ENCODE measurements around the gene GRB10.

Gene GRB10

DNA sequence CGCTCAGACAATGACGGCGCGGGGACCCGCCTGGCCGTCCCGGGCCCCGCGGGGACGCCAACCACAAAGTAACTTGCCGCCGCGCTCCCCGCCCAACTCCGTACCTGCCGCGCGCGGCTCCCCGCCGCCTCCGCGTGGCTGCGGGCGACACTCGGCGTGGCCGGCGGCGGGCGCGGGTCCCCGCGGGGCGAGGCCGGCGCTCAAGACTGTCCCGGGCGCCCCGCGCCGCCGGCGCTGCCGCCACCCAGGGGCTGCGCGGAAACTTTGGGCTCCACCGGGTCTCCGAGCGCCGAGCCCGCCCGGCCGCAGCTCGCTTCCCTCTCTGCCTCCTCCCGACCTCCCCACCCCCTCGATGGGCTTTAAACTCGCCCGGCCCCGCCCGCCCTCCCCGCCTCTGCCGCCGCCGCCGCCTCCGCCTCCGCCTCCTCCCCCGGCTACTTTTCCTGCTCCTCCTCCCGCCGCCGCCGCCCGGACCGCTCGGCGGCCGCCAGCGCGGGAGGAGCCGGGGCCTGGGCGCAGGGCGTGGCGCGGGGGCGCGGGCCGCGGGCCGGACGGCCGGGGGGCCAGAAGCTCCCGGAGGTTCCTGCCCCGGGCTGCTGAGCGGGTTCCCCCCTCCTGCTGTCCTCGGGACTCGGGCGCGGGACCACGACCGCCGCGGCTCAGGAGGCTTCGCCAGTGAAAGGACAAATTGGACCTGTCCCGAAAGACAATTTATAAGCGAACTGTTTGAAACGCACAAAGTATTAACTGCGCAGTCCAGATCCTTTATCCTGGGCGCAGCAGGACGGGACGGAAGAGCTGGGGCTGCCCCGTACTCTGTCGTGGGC, 10.6 kb upstream of the GRB10 start:
- Mint-ChIP-seq H3K36me3 (ENCODE audit: low read depth) (no peaks in the 10 kb centered on the region), H3K27ac (no peak overlapping the region), H3K9me3 (peaks cover 2% of the 10 kb centered on the region), H3K27me3 (peaks cover 61% of the 10 kb centered on the region), H3K4me3 (peak overlapping the region; percentile 62), H3K4me1 (ENCODE audit: low read depth) (peaks cover 4% of the 10 kb centered on the region)

DNA sequence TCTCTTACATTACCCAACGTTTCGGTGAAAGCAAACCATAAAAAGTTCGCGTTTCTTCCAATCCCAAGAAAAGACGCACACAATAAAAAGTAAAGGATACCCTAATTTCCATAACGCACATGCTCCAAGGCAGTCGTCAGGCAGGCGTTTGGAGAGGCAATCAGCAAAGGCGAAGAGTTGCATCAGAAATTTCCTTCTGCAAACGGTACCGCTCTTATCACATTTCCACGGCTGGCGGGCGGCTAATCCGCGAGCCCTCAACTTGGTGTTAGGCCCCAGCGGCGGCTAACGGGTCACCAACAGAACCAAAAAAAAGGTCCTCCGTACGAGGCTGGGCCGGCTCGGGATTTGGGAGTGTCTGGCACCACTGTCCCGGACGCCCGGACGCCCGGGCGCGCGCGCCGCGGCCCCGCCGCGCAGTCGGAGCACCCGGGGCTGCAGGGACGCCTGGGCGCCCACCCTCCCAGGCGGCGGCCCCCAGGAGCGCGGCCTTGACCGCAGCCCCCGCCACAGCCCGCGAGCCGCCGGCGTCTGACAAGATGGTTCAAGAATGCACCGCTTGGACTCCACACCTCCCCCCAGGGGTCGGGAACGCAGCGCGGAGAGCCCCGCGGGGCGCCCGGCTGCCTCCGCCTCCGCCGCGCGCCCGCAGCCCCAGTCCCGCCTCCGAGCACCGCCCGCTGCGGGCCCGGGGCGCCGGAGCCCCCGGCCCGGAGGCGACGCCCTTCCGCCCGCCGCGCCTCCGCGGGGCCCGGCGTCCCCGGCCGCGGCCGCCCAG, 9.8 kb upstream of the GRB10 start:
- H3K27me3 Mint-ChIP-seq, result peaks cover 60% of the 10 kb centered on the region
- peaks cover 4% of the 10 kb centered on the region for H3K9me3 Mint-ChIP-seq
- H3K4me3 Mint-ChIP-seq, result peak overlapping the region; percentile 79
- no peaks in the 10 kb centered on the region for H3K36me3 Mint-ChIP-seq (ENCODE audit: low read depth)
- H3K4me1 Mint-ChIP-seq (ENCODE audit: low read depth), result peaks cover 4% of the 10 kb centered on the region
- H3K27ac Mint-ChIP-seq, result peak overlapping the region; percentile 70

DNA sequence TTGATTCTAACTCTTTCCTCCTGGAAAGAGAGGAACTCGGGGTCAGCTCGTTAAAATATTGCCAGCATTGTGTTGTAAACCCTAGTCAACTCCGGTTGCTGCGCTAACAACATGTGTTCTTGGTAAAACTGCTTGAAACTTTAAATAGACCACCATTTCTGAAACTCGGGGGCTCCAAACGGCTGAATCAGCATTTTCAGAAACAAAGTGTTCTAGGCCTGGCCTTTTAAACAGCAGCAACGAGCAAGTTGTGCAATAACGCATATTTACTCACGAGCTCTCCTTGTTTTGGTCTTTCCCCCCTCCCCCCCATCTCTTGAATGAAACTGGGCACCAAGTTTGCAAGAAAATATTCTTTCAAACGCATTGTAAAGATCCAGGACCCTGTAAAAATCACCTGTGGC, 9.2 kb upstream of the GRB10 start:
- H3K4me1 Mint-ChIP-seq (ENCODE audit: low read depth), result peaks cover 4% of the 10 kb centered on the region

DNA sequence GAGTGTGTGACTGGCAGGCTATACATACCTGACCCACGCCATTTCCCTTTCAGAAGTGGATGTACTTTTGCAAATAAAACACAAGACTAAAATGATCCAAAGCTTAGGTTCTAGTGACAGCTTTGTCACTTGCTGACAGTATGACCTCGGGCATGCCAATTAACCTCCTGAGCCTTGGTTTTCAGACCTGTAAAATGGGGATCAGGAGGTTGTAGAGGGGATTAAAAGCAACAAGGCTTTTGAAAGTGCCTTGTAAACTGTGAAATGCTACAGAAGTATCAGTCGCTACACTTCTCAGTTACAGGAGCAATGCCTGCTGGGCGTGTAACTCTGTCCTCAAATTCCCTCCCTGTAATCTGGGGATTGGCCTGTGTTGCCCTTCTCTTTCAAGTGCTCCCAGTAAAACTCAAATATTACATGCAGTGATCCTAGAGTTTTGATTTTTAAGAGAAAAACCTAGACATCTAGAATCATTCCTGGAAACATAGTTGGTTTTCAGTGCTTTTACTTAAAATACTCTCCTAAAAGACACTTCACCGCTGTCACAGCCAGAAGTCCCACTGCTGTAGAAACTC, 8.8 kb upstream of the GRB10 start:
- H3K36me3 Mint-ChIP-seq (ENCODE audit: low read depth), result no peaks in the 10 kb centered on the region
- H3K4me3 Mint-ChIP-seq, result peak overlapping the region; percentile 79
- peaks cover 70% of the 10 kb centered on the region for H3K27me3 Mint-ChIP-seq
- peaks cover 9% of the 10 kb centered on the region for H3K9me3 Mint-ChIP-seq
- H3K4me1 Mint-ChIP-seq (ENCODE audit: low read depth), result peaks cover 4% of the 10 kb centered on the region
- no peak overlapping the region for H3K27ac Mint-ChIP-seq

More for the DNA sequence above, 9.2 kb upstream of the GRB10 start:
- Mint-ChIP-seq H3K4me3 (peak overlapping the region; percentile 79), H3K36me3 (ENCODE audit: low read depth) (no peaks in the 10 kb centered on the region), H3K27ac (peak overlapping the region; percentile 70), H3K27me3 (peaks cover 65% of the 10 kb centered on the region), H3K9me3 (peaks cover 5% of the 10 kb centered on the region)

DNA sequence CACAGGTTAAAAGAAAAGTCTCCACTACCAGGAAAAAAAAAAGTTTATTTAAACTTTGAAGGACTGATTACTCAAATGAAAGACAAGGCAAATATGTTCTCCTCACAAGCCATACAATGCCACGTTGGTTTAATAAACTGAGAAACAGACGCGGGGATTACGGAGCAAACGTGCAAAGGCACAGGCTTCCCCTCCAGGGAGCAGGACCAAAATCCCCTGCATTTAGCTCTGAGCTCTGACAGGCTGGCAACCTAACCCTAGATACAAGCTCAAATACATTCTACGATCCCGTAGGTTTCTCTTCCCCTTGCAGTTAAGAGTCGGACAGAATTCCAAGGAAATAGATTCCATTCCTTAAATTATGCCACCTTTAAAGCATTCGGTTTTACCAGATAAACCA, 7.7 kb upstream of the GRB10 start:
- Mint-ChIP-seq H3K9me3 (peaks cover 9% of the 10 kb centered on the region), H3K4me1 (ENCODE audit: low read depth) (peaks cover 4% of the 10 kb centered on the region), H3K4me3 (no peak overlapping the region), H3K36me3 (ENCODE audit: low read depth) (no peaks in the 10 kb centered on the region), H3K27ac (no peak overlapping the region), H3K27me3 (peaks cover 74% of the 10 kb centered on the region)

DNA sequence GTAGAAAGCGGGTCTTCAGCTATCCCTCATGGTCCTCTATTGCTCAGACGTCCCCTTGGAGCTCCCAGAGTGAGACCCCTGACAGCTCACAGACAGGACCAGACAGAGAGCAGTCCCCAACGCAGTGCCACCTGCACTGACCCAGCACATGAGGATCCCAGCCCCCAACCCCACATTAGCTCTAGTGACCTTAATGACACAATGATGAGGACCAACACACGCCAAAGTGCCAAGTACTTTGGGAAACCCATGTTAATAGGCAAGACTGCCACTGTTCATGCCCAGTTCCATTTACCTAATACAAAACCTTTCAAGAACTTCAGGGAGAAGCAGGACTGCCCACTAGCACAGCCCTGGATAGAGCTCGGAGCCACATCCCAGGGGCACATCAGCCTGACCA, 5.7 kb upstream of the GRB10 start:
- H3K36me3 Mint-ChIP-seq (ENCODE audit: low read depth), result no peaks in the 10 kb centered on the region
- no peak overlapping the region for H3K4me3 Mint-ChIP-seq
- peaks cover 9% of the 10 kb centered on the region for H3K9me3 Mint-ChIP-seq
- peaks cover 4% of the 10 kb centered on the region for H3K4me1 Mint-ChIP-seq (ENCODE audit: low read depth)
- no peak overlapping the region for H3K27ac Mint-ChIP-seq
- H3K27me3 Mint-ChIP-seq, result peaks cover 69% of the 10 kb centered on the region

DNA sequence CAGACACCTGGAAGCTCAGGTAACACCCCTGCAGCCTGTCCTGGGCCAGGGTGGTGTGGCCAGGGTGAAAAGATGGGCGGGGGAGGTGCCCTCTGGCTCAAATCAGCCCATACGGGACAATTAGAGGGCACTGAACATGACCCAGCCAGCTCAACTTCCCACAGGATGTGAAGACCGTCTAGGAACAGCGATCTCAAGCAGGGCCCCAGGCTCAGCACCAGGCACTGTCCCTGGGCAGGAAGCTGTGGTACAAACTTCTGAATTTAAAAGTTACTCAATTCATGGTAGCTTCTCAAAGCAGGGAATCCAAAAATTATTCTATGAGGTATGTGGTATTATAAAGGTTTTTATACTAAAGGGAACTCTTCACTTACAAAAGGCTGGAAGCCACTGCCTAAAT, 5.1 kb upstream of the GRB10 start:
- Mint-ChIP-seq H3K4me1 (ENCODE audit: low read depth) (peaks cover 4% of the 10 kb centered on the region), H3K36me3 (ENCODE audit: low read depth) (no peaks in the 10 kb centered on the region), H3K4me3 (no peak overlapping the region), H3K27me3 (peaks cover 74% of the 10 kb centered on the region), H3K9me3 (peaks cover 9% of the 10 kb centered on the region), H3K27ac (no peak overlapping the region)

DNA sequence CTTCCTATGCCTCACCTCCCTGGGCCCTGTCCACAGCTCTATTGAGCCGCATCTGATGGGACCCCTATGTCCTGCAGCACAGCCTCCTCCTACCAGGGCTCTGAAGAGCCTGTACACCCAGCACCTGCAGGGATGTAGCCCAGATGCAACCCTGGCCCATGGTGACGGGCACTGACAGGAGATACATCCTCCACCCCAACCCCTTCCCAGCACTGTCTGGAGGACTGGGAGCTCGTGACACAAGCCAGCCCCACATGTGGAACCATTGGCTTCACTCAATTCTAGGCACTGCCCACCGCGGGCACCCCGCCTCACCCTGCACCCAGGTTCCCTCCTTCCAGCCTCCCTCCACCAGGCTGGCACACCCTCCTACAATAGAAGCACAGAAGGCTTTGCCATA, 2.6 kb upstream of the GRB10 start:
- peaks cover 59% of the 10 kb centered on the region for H3K27me3 Mint-ChIP-seq
- H3K4me3 Mint-ChIP-seq, result no peak overlapping the region
- peaks cover 12% of the 10 kb centered on the region for H3K4me1 Mint-ChIP-seq (ENCODE audit: low read depth)
- H3K9me3 Mint-ChIP-seq, result peaks cover 9% of the 10 kb centered on the region
- no peak overlapping the region for H3K27ac Mint-ChIP-seq
- no peaks in the 10 kb centered on the region for H3K36me3 Mint-ChIP-seq (ENCODE audit: low read depth)

DNA sequence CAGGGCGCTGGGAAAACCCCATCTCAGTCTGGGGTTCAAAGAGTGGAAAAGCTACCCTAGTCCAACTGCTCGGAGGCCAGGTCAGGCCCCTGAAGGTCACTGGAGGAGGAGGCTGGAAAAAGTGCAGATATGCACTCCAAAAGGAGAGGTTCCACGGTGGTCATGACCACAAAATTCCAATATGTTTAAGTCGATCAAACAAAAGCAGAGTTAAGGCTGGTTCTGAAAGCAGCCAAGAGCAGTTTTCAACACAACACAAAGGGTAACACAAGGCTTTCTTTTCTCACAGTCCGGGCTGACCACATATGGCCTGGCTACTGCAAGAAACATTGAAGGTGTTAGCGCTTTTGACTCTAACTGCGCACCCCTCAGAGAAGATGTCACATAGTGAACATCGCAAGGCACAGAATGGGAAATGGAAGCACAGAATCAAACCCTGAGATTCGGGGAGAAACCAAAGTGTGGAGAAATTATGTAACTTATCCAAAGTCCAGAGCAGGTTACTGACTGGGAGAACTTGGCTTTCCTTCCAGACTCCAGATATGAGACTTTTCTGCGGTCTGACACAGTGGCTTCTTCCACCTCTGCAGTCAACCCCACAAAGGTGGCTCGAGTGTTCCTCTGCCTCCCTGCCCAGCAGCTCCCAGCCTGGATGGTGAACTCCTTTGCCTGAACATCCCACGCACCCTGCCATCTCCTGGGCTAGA, 1.3 kb upstream of the GRB10 start:
- Mint-ChIP-seq H3K4me3 (no peak overlapping the region), H3K27ac (no peak overlapping the region), H3K9me3 (peaks cover 9% of the 10 kb centered on the region), H3K27me3 (peaks cover 50% of the 10 kb centered on the region), H3K36me3 (ENCODE audit: low read depth) (no peaks in the 10 kb centered on the region), H3K4me1 (ENCODE audit: low read depth) (peaks cover 12% of the 10 kb centered on the region)

DNA sequence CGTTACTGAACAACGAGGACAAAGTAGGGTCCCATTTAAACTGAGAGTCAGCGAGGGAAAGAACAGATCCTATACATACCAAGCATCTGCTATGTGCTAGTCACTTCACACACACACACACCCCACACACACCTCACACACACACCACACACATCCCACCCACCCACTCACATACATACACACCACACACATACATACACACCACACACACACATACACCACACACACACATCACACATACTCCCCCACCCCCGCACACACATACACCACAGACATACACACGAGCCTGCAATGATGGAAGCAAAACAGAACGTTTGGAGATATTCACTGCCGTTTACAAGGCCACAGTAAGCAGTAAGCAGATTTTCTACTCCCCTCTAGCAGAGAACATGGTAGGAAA, 607 bp upstream of the GRB10 start:
- no peak overlapping the region for H3K27ac Mint-ChIP-seq

DNA sequence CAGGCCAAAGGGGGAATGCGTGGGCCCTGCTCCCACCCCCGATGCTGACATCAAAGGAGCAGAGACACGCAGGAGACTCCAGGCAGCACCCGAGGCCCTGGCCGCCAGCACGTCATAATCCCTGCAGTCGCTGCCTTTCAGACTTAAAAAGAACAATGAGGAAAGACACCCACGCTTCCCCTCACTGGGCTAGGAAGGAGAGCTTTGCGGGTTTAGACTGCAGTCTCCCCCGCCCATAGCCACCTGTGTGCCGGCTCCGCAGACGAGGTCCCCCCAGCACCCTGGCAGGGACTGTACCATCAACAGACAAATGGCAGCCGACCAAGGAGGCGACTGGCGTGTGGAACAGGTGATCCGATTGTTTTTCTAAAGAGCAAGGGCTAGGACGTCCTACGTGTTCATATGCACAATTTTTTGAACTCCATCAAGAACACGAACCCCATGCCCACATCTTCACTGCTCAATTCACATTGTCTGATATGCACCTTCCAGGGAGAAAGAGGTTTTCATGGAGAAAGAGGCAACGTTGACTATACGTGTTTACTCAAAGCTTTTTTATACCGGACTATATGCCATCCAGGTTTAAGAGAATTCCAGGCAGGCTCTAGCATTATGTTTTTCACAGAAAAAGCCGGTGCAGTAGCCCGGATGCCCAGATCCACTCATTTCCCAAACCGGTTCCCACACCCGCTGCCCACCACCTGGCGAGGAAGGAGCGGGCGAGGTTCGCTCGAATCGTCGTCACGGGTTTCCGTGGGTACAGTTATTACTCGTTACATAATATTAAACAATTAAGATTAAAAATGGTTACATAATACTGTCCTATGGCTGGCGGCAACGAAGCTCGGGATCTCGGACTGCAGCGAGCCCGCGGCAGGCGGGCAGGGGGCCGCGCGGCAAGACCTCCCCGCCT, 1.1 kb downstream of the GRB10 start:
- H3K36me3 Mint-ChIP-seq (ENCODE audit: low read depth), result no peaks in the 10 kb centered on the region
- peaks cover 43% of the 10 kb centered on the region for H3K27me3 Mint-ChIP-seq
- peaks cover under 1% of the 10 kb centered on the region for H3K9me3 Mint-ChIP-seq
- H3K27ac Mint-ChIP-seq, result no peak overlapping the region
- peak overlapping the region; percentile 56 for H3K4me3 Mint-ChIP-seq
- H3K4me1 Mint-ChIP-seq (ENCODE audit: low read depth), result peaks cover 12% of the 10 kb centered on the region

More for the DNA sequence above, 607 bp upstream of the GRB10 start:
- peak overlapping the region; percentile 31 for H3K4me3 Mint-ChIP-seq
- peaks cover 12% of the 10 kb centered on the region for H3K4me1 Mint-ChIP-seq (ENCODE audit: low read depth)
- no peaks in the 10 kb centered on the region for H3K36me3 Mint-ChIP-seq (ENCODE audit: low read depth)
- H3K27me3 Mint-ChIP-seq, result peaks cover 48% of the 10 kb centered on the region
- peaks cover 6% of the 10 kb centered on the region for H3K9me3 Mint-ChIP-seq

DNA sequence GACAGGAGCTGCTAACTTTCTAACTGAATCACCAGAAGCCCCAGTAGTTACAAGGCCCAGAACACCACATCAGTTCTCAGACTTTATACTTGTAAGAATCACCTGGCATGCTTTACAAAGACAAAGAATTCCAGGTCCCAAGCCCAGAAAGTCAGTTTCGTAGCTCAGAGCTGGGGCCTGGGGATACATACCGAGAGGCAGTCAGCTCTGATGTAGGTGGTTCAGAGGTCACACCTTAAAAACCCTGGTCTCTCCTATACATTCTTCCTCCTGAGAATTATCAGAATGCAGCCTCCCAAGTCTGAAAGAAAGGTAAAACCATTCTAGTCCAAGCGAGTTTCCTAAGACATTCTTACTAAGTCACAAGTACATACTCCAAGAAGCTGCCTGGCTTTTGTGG, 2.3 kb downstream of the GRB10 start:
- H3K27ac Mint-ChIP-seq, result no peak overlapping the region
- H3K4me3 Mint-ChIP-seq, result no peak overlapping the region
- H3K27me3 Mint-ChIP-seq, result peaks cover 36% of the 10 kb centered on the region
- no peaks in the 10 kb centered on the region for H3K36me3 Mint-ChIP-seq (ENCODE audit: low read depth)
- no peaks in the 10 kb centered on the region for H3K9me3 Mint-ChIP-seq
- H3K4me1 Mint-ChIP-seq (ENCODE audit: low read depth), result peaks cover 12% of the 10 kb centered on the region

DNA sequence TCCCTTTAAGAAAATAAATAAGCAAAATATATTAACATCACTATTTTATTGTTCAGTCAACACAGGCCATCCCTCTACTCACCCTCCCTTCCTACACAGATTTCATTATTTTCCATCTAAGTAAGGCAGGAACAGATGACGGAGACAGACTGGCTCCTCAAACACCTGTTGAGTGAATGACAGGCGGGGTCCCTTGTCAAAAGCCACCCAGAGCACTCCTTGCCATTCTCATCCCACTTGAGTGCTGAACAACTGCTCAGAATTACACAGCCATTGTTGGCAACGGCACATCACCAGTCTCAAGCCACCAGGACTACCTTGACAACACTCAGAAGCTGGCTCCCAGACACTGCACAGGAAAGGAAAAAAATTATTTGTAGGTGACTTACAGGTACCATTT, 3.3 kb downstream of the GRB10 start:
- Mint-ChIP-seq H3K4me1 (ENCODE audit: low read depth) (peaks cover 12% of the 10 kb centered on the region), H3K9me3 (no peaks in the 10 kb centered on the region), H3K36me3 (ENCODE audit: low read depth) (no peaks in the 10 kb centered on the region), H3K4me3 (no peak overlapping the region), H3K27ac (no peak overlapping the region), H3K27me3 (peaks cover 31% of the 10 kb centered on the region)

DNA sequence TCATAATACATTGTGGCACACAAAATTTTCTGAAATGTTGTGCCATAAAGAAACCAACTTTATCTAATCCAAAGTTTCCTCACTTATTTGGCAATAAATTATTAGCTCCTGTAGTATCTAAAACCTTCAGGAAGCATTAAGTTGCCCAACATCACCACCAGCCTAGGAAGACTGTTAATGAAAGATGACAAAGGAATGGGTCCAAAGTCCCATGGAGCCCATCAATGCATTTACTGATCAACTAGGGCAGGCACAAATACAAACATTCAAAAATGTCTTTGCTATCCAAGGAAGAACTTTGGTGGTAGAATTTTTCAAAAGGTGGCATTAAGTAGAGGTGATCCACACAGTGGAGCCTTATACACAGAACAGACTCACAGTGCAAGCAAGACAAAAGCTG, 4.5 kb downstream of the GRB10 start:
- Mint-ChIP-seq H3K4me3 (no peak overlapping the region), H3K27ac (no peak overlapping the region), H3K27me3 (peaks cover 21% of the 10 kb centered on the region), H3K9me3 (no peaks in the 10 kb centered on the region), H3K4me1 (ENCODE audit: low read depth) (peaks cover 12% of the 10 kb centered on the region), H3K36me3 (ENCODE audit: low read depth) (no peaks in the 10 kb centered on the region)

Data from stimulated activated naive CD8-positive, alpha-beta T cell treated with anti-CD3 and anti-CD28 coated beads, Interleukin-15, Interleukin-2, amounts not matched to agents 100 ng/mL and 50 ng/mL, for 24 hours (primary cell).